ENCODE measurements around the gene BABAM1.
"Not testable (repeated sequence)": the region's sequence is repeated elsewhere in the genome, so short reads cannot be mapped to it uniquely, and the experiment has no call there.

Gene BABAM1

GRCh38 chr19:17243830-17244617 is 23.2 kb upstream of the BABAM1 start:
- DNase-seq (ENCODE audit: low read depth): no peak

GRCh38 chr19:17244618-17245534 is 22.4 kb upstream of the BABAM1 start:
- DNase-seq (ENCODE audit: low read depth): no peak

GRCh38 chr19:17245535-17245984 is 21.7 kb upstream of the BABAM1 start, which contains the start of gene NR2F6:
Gene NR2F6, minus strand, starts transcription at chr19:17245919. Its CDS starts 699 bp downstream, at chr19:17245220.
- DNase-seq (ENCODE audit: low read depth): no peak

DNA sequence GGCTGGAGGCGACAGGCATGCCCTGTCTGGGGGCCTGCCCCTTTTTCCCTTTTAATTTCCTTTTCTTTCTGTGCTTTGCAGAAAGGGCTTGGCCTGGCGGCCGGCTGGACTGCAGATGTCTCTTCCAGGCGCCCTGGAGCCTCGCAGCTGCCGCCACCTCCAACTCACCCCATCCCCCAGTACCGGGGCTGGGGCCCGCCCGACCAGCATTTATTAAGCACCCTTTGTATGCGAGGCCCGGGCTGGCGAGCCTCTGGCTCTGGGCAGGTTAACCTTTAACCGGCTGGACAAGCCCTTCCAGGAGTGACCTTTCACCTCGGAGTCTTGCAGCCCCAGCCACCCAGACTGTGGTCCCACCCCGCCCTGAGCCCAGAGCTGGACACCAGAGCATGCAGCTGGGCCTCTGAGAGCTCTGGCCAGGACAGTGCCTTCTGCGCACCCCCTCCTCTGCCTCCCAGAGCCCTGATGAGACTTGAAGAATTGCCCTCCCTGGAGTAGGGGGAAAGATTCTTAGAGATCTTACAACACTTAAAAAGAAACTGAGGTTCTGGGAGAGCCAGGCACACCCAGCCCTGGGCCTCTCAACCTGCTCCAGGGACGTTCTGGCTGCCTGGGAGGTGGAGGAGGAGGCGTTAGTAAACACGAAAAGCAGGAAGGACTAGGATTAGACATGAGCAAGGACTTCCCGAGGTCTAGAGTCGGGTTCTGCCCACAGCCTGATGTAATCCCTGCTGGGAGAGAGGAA is 20.4 kb upstream of the BABAM1 start:
- peak; percentile 33 for DNase-seq (ENCODE audit: low read depth)

- no peak for DNase-seq (ENCODE audit: low read depth)
Measured at GRCh38 chr19:17248011-17248776, 19.0 kb upstream of the BABAM1 start.

GRCh38 chr19:17249887-17250548 is 17.2 kb upstream of the BABAM1 start:
- no peak for DNase-seq (ENCODE audit: low read depth)

GRCh38 chr19:17254636-17255035 is 12.6 kb upstream of the BABAM1 start:
- no peak for DNase-seq (ENCODE audit: low read depth)

- DNase-seq (ENCODE audit: low read depth): peak; percentile 70
Measured at GRCh38 chr19:17255150-17255621, 12.1 kb upstream of the BABAM1 start.

DNA sequence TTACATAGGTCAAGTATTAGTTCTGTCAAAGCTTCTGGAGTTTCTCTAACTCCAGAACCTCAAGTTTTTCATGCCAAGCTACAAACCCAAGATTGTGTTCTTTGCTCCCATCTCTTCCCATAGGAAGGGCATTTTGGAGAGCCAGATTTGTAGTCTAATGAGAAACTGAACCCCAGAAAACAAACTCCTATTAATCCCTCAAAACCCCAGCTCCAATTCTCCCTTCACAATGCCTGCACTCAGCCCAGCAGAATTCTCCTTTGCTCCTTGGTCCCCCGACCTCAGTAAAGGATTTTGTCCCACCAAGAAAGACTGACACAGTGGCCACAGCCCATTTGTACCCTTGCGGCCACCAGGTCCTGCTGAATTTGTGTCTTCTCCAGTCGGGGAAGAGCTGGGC is 11.1 kb upstream of the BABAM1 start:
- no peak for DNase-seq (ENCODE audit: low read depth)

DNA sequence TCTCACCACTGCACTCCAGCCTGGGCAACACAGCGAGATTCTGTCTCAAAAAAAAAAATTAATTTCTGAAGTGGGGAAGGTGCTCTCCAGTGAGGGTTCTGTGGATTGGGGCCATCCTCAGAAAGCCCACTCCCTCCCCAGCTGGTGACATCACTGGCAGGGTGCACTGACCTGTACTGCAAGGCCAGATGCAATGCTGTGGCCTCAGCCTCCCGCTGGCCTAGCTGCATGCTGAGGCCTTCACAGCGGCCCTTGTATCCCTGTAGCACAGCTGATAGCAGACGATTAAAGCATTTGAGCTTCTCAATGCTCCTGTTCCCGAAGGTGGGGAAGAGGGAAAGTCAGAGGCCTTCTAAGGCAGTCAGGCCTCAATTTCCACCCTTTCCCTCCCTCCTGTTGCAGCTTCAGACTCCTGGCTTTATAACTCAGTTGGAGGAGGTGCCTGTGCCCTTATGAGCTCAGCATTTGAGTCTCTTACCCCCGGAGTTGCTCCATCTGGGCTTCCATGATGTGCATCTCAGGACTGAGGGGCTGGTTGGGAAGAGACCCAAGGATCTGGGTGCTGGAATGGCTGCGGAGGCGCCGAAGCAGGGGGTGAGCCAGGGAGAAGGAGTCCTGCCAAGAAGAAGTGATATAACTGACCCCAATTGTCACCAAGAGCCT is 8.0 kb upstream of the BABAM1 start:
- peak; percentile 33 for DNase-seq (ENCODE audit: low read depth)

- DNase-seq (ENCODE audit: low read depth): no peak
Measured at GRCh38 chr19:17259934-17260333, 7.3 kb upstream of the BABAM1 start.

- peak; percentile 64 for DNase-seq (ENCODE audit: low read depth)
Measured at GRCh38 chr19:17260842-17261325, 6.4 kb upstream of the BABAM1 start.

DNA sequence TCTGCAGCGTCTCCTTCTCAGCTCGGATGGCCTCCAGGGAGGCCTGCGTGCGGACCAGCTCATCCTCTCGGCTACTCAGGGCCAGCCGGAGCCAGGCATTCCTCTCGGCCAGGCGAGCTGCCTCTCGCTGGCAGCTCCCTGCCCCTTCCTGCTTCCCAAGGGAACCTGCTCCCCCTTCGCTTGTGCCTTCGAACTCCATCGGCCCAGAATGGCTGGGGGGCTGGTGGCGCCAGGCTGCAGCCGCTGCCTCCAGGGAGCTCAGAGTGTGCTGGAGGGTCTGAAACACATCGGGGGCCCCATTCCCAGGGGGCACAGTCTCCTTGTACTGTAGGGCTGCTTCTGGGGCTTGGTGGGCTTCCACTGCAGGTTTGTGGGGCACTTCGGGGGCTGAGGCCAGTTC is 4.7 kb upstream of the BABAM1 start:
- no peak for DNase-seq (ENCODE audit: low read depth)

DNA sequence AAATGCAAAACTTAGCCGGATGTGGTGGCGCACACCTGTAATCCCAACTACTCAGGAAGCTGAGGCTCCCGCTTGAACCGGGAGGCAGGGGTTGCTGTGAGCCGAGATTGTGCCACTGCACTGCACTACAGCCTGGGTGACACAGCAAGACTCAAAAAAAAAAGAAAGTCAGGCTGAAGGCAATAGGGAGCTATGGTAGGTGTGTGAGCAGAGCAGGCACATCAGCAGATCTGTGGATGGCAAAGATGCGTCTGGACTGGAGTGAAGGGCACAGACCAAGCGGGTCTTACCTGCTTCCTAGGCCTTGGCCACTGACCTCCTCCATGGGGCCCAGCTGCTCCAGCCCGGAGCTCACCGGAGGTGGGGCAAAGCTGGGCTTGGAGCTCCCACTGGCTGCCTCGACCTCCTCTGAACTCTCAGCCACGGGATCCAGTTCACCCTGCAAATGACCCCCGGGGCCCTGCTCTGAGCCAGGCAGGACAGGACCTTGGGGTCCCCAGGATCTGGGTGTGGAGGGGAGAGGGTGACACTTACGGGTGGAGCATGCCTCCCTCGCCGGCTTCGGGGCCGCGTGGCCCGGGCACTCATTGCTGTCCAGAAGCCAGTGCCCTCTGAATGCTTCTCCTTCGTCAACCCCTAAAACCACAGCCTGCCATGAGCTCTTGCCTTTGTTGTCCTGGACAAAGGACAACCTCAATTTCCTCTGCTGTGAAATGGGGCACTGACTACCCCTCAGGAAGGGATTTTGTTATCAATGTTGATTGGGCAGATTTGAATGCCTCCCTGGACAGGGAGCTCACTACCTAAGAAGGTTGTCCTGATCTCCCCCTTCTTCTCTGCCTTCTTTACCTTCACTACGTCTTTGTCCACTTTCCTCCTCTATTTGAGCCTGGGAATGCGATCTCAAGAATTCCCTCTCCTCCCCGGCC is 3.3 kb upstream of the BABAM1 start:
- no peak for DNase-seq (ENCODE audit: low read depth)

DNA sequence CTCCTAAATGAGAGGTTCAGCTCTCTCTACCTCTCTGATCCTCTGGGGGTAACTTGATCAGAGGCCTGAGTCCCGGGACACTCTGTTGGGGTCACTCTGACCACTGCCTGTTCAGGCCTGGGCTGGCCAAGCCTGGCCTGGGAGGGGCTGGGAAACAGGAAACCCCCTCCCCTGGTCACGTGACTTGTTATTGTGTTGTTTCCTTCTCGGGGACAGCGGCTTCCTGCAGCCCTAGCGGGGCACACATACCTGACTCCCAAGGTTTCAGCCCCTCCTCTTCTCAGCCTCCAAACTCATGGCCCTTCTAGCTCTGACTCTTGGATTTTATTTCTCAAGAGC is 2.6 kb upstream of the BABAM1 start, which contains the start of gene USHBP1:
TSS of gene USHBP1 (minus strand) at position 105 of the 339 bp plus-strand sequence. CDS start 446 bp downstream, outside the sequence.
- no peak for DNase-seq (ENCODE audit: low read depth)

DNA sequence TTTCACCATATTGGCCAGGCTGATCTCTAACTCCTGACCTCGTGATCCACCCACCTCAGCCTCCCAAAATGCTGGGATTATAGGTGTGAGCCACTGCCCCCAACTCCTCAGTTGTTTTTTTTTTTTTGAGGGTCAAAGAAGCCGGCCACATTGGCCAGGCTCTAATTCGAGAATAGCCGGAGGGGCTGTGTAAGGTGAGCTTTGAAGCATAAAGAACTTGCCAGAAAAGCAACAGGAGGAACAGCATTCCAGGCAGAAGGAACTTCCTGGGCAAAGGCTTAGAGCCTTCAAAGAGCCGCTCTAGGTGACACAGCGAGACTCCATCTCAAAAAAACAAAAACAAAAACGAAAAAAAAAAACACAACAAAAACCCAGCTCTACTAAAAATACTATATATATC is 1.2 kb upstream of the BABAM1 start:
- no peak for DNase-seq (ENCODE audit: low read depth)

DNA sequence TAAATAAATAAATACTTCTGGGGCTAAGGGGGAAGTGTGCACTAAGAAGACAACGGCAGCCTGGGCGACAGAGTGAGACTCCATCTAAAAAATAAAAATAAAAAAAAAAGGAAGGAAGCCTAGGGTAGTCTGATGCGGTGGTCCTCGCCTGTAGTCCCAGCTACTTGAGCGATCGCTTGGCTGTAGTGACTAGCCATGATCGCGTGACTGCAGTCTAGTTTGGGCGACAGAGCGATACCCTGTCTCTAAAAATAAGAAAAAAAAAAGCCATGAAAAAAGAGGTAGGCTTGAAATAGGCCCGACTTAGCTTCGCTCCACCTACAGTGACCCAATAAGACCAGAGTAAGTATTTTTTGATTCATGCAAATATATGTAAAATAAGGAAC is 661 bp upstream of the BABAM1 start:
- no peak for DNase-seq (ENCODE audit: low read depth)

DNA sequence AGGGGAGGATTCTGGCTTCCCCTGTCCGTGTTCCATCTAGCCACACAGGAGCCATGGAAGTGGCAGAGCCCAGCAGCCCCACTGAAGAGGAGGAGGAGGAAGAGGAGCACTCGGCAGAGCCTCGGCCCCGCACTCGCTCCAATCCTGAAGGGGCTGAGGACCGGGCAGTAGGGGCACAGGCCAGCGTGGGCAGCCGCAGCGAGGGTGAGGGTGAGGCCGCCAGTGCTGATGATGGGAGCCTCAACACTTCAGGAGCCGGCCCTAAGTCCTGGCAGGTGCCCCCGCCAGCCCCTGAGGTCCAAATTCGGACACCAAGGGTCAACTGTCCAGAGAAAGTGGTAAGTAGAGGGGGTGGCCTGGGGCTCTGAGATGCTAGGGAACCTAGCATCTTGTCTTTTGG is 1.5 kb downstream of the BABAM1 start:
- no peak for DNase-seq (ENCODE audit: low read depth)

- not testable (repeated sequence) for DNase-seq (ENCODE audit: low read depth)
Measured at GRCh38 chr19:17274892-17275291, 7.6 kb downstream of the BABAM1 start.
